Cortex of kidney (tissue), 1 donor: Measurements from ENCODE around the gene MUL1.
"Not testable (repeated sequence)": the region's sequence is repeated elsewhere in the genome, so short reads cannot be mapped to it uniquely, and the experiment has no call there.

ENCODE experiments used
- DNase-seq: peaks from one replicate; lab custom pipeline; 2025; lab: John Stamatoyannopoulos, UW

MUL1 gene

DNA sequence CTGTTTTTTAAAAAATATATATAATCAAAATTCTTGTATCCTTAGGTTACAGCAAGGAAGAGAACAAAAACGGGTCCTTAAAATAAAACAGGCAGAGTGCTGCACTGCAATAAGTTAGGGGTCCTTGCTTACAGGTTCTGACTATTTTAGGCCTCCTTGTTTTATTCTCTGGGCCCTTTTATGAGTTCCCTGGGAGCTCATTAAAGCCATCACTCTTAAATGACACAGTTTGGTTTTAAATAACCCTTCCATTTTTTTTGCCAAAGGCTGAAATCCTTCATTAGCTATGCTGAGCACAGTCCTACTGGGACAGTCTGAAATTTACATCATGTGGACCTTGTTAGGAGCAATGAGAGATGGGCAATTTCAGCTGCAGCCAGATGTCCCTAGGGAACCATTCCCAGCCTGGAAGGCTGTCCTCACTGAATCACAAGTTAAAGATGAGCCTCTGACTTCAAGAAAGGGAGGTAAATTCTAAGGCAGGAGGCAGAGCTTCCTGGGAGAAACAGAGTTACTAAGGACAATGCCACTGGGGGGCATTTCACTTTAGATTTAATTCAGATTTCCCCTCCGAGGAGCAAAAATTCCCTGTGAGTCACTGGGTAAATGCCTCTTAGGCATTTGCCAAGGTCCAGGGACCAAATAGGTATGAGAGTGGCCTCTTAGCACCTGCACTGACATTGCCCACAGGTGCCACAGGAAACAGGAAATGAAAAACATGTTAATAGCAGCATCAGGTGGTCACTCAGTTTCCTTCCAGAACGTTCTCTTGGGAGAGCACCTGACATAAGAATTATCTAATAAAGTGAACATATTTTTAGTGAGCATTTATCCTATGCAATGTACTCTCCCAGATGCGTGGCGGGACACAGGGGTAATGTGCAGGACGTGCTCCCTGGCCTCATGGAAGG, 3.8 kb upstream of the MUL1 start:
- DNase-seq: no peak

GRCh38 chr1:20508411-20508771, 440 bp upstream of the MUL1 start:
- DNase-seq: no peak

GRCh38 chr1:20507248-20507563, 745 bp downstream of the MUL1 start:
- DNase-seq: no peak

DNA sequence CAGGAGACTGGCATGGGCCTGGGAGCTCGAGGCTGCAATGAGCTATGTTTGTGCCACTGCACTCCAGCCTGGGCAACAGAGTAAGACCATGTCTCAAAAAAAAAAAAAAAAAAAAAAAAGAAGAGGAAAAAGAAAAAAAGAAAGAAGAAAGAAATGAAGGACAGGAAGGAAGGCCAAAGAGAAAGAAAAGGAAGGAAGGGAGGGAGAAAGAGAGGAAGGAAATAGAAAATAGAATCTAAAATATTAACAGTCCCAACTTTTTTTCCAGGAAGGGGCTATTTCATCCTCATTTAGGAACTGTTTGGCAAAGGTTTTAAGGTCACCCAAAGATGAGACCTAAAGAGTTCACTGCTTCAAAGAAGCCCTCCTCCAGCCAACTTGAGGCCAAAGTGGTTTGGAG, 2.5 kb downstream of the MUL1 start:
- no peak for DNase-seq

DNA sequence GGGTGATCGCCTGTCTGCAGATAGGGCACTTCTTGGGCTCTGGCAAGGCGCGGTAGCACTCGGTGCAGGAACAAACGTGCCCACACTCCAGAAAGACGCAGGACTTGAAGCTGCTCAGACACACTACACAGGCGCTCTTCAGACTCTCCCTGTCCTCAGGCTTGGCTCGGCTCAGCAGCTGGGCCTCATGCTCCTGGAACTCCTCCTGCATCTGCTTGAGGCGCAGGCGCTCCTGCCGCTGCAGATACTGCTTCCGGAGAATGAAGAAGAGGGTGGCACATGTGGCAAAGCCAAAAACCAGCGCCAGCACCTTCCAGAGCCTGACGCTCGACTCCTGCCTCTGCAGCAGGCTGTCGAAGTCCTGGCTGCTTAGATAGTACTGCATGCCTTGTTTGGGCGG, 7.2 kb downstream of the MUL1 start:
- no peak for DNase-seq

DNA sequence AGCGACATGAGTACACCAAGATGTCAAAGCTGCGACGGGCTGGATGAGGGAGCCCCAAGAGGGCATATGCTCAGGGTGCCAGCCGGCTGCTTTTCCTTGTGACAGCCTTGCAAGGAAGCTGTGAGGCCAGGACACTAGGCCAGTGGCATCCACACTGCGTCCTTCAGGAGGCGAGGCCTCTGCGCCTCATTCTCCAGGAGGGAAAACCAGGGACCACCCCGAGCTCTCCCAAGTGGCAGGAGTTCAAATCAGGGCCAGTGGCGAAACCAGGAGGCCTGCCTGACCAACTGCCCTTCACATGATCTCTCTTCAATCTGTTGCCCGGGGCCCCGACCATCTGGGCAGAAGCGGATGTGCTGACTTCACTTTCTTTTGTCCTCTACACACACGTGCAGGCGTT, 8.2 kb downstream of the MUL1 start:
- no peak for DNase-seq

DNA sequence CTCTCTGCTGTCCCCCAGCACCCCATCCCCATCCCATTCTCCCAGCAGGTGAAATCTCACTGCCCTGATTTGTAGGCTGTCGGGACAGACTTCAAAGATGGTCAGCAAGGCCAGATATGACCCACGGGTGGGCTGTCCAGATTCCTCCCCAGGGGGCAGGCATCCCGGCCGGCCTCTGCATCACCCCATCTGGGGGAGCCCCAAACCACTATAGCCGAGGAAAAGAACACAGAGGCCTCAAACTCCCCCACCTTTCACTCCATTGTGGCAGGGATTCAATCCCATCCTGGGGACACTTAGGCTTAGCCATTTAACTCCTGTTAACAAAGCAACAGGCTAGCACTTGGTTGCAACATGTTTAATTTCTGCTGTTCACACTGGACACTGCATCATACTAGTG, 8.8 kb downstream of the MUL1 start:
- no peak for DNase-seq

GRCh38 chr1:20498116-20498515, 9.8 kb downstream of the MUL1 start:
- no peak for DNase-seq

DNA sequence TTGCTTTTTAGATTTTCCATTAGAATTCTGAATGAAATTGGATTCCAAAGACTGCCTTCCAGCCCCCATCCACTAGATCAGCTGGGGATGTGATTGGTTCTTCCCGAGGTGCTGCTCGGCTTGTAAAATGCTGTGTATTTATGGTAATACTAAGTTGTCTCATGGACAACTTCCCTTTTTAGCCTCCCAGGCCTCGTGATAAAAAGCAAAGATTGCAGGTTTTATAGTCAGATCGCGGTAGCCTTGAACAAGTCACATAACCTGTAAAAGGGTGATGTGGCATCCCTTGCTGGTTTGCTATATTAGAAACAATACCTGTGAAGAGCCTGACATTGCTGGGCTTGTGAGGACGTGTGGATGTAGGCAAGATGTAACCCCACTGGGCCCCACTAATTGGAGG, 10.4 kb downstream of the MUL1 start:
- no peak for DNase-seq

DNA sequence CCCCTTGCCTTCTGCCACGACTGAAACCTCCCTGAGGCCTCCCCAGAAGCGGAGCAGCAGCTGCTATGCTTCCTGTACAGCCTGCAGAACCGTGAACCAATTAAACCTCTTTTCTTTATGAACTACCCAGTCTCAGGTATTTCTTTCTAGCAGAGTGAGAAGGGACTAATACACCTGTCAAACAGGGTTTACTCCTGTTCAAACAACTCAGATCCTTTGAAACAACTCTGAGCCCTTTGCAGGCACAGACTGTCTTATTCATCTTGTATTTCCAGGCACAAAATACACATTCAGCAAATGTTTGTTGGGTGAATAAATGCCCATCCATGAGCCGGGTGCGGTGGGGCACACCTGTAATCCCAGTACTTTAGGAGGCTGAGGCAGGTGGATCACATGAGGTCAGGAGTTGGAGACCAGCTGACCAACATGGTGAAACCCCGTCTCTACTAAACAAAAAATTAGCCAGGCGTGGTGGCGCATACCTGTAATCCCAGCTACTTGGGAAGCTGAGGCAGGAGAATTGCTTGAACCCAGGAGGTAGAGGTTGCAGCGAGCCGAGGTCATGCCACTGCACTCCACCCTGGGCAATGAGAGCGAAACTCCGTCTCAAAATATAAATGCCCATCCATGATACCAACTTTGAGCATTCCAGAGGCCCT, 11.1 kb downstream of the MUL1 start:
- not testable (repeated sequence) for DNase-seq

DNA sequence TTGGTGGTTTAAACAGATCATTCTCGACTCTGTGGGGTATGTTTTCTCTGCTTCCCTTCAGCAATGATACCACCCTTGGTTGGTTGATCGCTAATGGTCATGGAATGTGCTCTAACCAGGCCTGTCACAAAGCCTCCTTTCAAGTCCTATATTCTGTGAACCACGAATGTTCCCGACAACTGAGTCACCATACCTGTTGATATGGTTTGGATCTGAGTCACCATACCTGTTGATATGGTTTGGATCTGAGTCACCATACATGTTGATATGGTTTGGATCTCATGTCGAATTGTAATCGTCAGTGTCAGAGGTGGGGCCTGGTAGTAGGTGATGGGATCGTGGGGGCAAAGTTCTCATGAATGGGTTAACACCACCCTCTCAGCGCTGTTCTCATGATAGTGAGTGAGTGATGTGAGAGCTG, 11.7 kb downstream of the MUL1 start:
- no peak for DNase-seq

- no peak for DNase-seq
These were observed 12.3 kb downstream of the MUL1 start for GRCh38 chr1:20495661-20496060.

DNA sequence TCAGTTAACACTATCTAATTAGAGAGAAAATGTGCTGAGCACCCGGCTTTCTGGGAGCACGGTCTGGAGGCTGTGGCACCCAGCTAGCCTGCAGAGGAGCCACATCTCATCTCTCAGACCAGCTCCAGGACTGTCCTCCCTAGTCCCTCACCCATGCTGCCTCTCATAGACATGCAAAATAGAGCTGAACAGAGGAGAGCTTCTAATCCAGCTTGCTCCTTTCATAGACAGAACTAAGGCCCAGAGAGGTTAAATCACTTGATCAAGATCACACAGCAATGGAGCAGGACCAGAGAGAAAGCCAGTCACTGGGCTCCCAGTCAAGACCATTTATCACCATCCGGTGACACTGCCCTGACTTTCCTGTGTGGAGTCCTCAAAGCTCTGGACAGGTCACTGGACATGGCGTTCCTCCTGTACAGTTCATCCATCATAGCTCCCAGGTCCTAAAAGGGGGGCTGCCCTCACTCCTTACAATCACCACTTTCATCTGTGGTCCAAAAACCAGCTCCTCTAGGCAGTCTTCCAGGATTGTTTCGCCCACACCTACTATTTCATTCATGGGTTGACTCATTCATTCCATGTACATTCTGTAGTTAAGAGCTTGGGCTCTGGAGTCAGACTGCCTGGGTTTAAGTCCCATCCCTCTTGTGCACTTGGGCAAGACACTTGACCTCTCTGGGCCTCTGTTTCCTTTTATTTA, 13.2 kb downstream of the MUL1 start:
- no peak for DNase-seq

- no peak for DNase-seq
These were observed 13.9 kb downstream of the MUL1 start for GRCh38 chr1:20493839-20494608.

DNA sequence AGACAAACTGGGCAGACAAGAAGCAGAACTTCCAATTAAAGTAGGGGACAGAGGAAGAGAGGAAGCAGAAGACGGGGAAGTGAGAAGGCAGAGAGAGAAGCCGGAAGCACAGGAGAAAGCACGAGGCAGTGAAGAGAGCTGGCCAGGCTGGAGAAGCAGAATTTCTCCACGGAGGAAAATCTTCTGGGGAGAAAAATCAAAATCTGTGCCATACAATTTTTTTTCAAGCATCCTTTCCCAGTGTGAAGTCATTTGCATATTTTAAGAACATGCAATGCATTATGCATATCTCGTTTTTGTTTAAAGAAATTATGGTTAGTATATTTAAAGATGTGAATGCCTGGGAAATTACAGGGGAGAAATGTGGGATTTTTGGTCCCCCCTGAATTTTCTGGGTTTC, 14.6 kb downstream of the MUL1 start:
- no peak for DNase-seq

- no peak for DNase-seq
These were observed 15.2 kb downstream of the MUL1 start for GRCh38 chr1:20492751-20493150.

DNA sequence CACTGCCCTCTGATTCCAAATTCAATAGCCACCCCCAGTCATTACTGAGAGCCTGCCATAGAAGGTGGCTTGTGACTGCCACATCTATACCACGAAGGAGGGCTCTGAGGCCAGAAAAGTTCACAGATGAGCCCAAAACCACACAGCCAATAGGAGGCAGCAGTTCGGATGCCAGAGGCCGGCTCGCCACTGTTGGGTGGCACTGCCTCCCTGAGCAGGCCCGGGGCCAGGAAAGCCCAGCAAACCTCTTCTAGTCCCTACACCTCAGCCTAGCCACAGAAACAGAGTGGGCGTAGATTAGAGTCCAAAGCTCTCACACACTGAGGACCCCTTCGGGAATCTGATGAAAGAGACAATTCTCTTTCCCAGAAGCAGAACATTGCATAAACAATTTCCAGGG, 16.1 kb downstream of the MUL1 start:
- DNase-seq: no peak

- no peak for DNase-seq
These were observed 16.8 kb downstream of the MUL1 start for GRCh38 chr1:20491178-20491577.

DNA sequence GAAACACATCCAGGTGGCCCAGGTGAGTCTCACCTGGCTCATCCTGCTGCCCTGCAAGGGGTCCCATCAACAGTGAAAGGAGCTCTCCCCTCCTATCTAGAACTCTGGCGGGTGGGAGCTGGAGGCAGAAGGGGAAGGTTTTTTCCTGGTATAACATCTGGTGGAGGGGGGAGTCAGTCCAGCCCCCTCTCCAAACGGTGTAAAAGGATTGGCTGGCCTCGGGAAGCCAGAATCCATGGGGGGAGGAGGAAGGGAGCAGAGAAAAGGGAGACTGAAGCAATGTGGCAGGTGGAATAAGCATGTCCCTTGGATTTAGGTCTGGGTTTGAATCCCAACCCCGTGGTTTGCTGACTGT, 20.7 kb downstream of the MUL1 start:
- no peak for DNase-seq

- peak; percentile 19 for DNase-seq
These were observed 21.3 kb downstream of the MUL1 start for GRCh38 chr1:20486457-20487235.
